Loucy (cell line): Measurements from ENCODE around the gene DBN1.

Experiments
- H2AFZ ChIP-seq: fragments of 200-600 bp; sonication (generic); 2 replicates; pipeline ENCODE4 v1.6.0; 2016; ENCODE audit warnings: antibody characterized with exemption, mild to moderate bottlenecking, low read length, moderate library complexity
- H3F3A ChIP-seq: fragments of 200-600 bp; 2 replicates; pipeline ENCODE4 v1.6.0; 2016; ENCODE audit warnings: antibody characterized with exemption, low read depth, mild to moderate bottlenecking
- H3K27me3 ChIP-seq: fragments of 200-600 bp; sonication (generic); 2 replicates; pipeline ENCODE4 v1.6.1; 2014; ENCODE audit warnings: low read length, mild to moderate bottlenecking; ENCODE audit not compliant: insufficient read depth, poor library complexity, severe bottlenecking
- H3K36me3 ChIP-seq: fragments of 200-600 bp; sonication (generic); 2 replicates; pipeline ENCODE4 v1.6.1; 2016; ENCODE audit warnings: low read length; ENCODE audit not compliant: insufficient read depth
- H3K4me1 ChIP-seq: fragments of 200-600 bp; sonication (generic); 2 replicates; pipeline ENCODE4 v1.5.1; 2014; ENCODE audit warnings: low read length, mild to moderate bottlenecking; ENCODE audit not compliant: insufficient read depth, poor library complexity, severe bottlenecking
- H3K4me2 ChIP-seq: fragments of 200-600 bp; sonication (generic); 2 replicates; pipeline ENCODE4 v1.6.0; 2014; ENCODE audit warnings: antibody characterized with exemption, low read length, low read depth, mild to moderate bottlenecking; ENCODE audit not compliant: poor library complexity, severe bottlenecking
- H3K4me3 ChIP-seq: fragments of 200-600 bp; sonication (generic); 2 replicates; pipeline ENCODE4 v1.5.1; 2014; ENCODE audit warnings: low read length, mild to moderate bottlenecking, mixed read lengths; ENCODE audit not compliant: poor library complexity, severe bottlenecking
- H3K79me2 ChIP-seq: fragments of 200-600 bp; sonication (generic); 2 replicates; pipeline ENCODE4 v1.6.1; 2014; ENCODE audit warnings: low read length; ENCODE audit not compliant: insufficient read depth
- H3K9ac ChIP-seq: fragments of 200-600 bp; sonication (generic); 2 replicates; pipeline ENCODE4 v1.6.0; 2014; ENCODE audit warnings: mild to moderate bottlenecking, low read depth, low read length, moderate library complexity; ENCODE audit not compliant: poor library complexity, severe bottlenecking
- H3K9me2 ChIP-seq: fragments of 200-600 bp; sonication (generic); replicated peaks from 2 replicates; pipeline ENCODE4 v1.6.1; 2016; ENCODE audit warnings: low read depth, low read length, mixed read lengths
- H3K9me3 ChIP-seq: fragments of 200-600 bp; sonication (generic); 2 replicates; pipeline ENCODE4 v1.6.1; 2014; ENCODE audit warnings: mild to moderate bottlenecking, antibody characterized with exemption, low read length, low read depth; ENCODE audit not compliant: insufficient read depth
- H4K20me1 ChIP-seq: fragments of 200-600 bp; sonication (generic); 2 replicates; pipeline ENCODE4 v1.6.0; 2014; ENCODE audit warnings: antibody characterized with exemption, low read length, mild to moderate bottlenecking; ENCODE audit not compliant: insufficient read depth, poor library complexity, severe bottlenecking
- EZH2phosphoT487 ChIP-seq: fragments of 200-600 bp; IDR thresholded peaks from 2 replicates; pipeline ENCODE4 v1.6.1; 2018; ENCODE audit warnings: antibody characterized with exemption, mild to moderate bottlenecking, moderate library complexity, borderline replicate concordance
- TF ChIP-seq, protein P1 (sequence below): fragments of 200-600 bp; sonication (generic); conservative IDR thresholded peaks from 2 replicates; pipeline ENCODE4 v1.5.1; 2014; ENCODE audit warnings: mild to moderate bottlenecking, antibody characterized with exemption, low read length

DBN1 gene

DNA sequence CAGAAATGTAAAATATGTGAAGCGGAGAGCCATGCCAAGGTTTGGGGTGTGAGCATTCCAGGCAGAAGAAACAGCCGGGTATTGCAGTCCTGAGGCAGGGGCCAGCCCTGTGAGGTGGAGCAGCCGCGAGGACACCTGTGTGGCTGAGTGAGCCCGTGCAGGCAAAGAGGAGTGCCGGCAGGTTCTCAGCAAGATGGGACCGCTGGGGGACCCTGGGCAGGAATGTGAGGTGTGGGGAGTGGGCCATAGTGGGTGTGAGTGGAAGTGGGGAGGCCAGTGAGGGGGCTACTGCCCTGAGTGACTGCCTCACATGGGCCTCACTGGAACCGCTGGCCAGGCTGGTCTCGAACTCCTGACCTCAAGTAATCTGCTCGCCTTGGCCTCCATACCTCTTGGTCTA, 35.0 kb downstream of the DBN1 start:
- Histone ChIP-seq H3K4me3 (no peak overlapping the region), H3K4me2 (no peak overlapping the region), H3K27me3 (no peaks in the 10 kb centered on the region), H3K36me3 (peaks cover 22% of the 10 kb centered on the region; the same call in 1 of the 2 replicates), H3K9me2 (no peaks in the 10 kb centered on the region), H4K20me1 (no peaks in the 10 kb centered on the region), H2AFZ (no peak overlapping the region), H3F3A (no peaks in the 10 kb centered on the region), H3K79me2 (peaks cover 3% of the 10 kb centered on the region; the same call in 1 of the 2 replicates), H3K4me1 (no peaks in the 10 kb centered on the region), H3K9me3 (no peaks in the 10 kb centered on the region), H3K9ac (no peak overlapping the region)
- TF ChIP-seq, protein P1, sequence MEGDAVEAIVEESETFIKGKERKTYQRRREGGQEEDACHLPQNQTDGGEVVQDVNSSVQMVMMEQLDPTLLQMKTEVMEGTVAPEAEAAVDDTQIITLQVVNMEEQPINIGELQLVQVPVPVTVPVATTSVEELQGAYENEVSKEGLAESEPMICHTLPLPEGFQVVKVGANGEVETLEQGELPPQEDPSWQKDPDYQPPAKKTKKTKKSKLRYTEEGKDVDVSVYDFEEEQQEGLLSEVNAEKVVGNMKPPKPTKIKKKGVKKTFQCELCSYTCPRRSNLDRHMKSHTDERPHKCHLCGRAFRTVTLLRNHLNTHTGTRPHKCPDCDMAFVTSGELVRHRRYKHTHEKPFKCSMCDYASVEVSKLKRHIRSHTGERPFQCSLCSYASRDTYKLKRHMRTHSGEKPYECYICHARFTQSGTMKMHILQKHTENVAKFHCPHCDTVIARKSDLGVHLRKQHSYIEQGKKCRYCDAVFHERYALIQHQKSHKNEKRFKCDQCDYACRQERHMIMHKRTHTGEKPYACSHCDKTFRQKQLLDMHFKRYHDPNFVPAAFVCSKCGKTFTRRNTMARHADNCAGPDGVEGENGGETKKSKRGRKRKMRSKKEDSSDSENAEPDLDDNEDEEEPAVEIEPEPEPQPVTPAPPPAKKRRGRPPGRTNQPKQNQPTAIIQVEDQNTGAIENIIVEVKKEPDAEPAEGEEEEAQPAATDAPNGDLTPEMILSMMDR: no peak
- no peak for TF ChIP-seq EZH2phosphoT487

DNA sequence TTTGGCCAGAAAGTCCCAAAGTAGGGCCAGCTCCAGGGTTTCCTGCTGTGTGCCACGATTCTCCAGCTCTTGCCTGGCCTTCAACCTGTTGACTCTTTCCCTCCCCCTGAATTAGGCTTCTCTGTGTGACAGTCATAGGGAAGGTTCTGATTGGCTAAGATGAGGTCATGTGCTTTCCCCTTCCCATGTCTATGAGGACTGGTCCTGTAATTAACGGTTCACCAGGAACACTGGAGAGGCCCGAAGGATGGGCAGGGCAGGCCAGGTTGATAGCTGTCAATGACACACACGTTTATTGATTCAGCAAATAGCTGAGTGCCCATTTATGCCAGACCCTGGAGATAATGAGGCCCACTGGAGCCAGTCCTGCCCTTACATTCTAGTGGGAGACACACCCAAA, 35.8 kb downstream of the DBN1 start:
- peaks cover 11% of the 10 kb centered on the region; the same call in 1 of the 2 replicates for H3K79me2 ChIP-seq
- no peak for TF ChIP-seq EZH2phosphoT487
- TF ChIP-seq, protein P1: no peak
- H3K4me2 ChIP-seq: no peak overlapping the region
- H3K27me3 ChIP-seq: no peaks in the 10 kb centered on the region
- no peaks in the 10 kb centered on the region for H4K20me1 ChIP-seq
- H2AFZ ChIP-seq: no peak overlapping the region
- no peaks in the 10 kb centered on the region for H3F3A ChIP-seq
- peaks cover 30% of the 10 kb centered on the region; the same call in 1 of the 2 replicates for H3K36me3 ChIP-seq
- no peaks in the 10 kb centered on the region for H3K9me3 ChIP-seq
- H3K4me1 ChIP-seq: peaks cover 6% of the 10 kb centered on the region
- H3K9ac ChIP-seq: no peak overlapping the region
- H3K9me2 ChIP-seq: no peaks in the 10 kb centered on the region
- no peak overlapping the region for H3K4me3 ChIP-seq

DNA sequence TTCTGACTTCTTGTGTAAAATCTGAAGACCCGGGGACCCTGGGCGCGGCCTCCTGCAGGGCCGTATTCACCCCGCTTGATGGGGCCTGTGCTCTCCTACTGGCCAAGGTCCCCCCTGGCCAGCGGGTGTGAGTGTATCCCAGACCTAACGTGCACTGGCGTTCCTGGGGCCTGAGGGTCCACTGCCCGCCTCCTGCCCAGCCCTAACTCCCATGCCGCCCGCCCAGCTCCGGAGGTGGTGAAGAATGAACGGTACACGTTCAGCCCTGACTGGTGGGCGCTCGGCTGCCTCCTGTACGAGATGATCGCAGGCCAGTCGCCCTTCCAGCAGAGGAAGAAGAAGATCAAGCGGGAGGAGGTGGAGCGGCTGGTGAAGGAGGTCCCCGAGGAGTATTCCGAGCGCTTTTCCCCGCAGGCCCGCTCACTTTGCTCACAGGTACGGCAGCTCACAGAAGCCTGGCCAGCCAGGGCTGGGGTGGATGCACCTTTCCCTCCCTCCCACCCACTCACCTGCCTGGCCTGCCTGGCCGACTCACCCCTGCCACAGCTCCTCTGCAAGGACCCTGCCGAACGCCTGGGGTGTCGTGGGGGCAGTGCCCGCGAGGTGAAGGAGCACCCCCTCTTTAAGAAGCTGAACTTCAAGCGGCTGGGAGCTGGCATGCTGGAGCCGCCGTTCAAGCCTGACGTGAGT, 37.4 kb downstream of the DBN1 start:
- H3K9ac ChIP-seq: no peak overlapping the region
- TF ChIP-seq, protein P1: no peak
- TF ChIP-seq EZH2phosphoT487: no peak

More for the DNA sequence above, 37.4 kb downstream of the DBN1 start:
- Histone ChIP-seq H2AFZ (no peak overlapping the region), H3K4me2 (no peak overlapping the region), H3K79me2 (peaks cover 19% of the 10 kb centered on the region; the same call in 1 of the 2 replicates), H3F3A (no peaks in the 10 kb centered on the region), H3K4me1 (peaks cover 17% of the 10 kb centered on the region), H3K9me3 (no peaks in the 10 kb centered on the region), H3K9me2 (no peaks in the 10 kb centered on the region), H3K36me3 (peaks cover 36% of the 10 kb centered on the region; the same call in 1 of the 2 replicates), H4K20me1 (no peaks in the 10 kb centered on the region), H3K4me3 (no peak overlapping the region), H3K27me3 (no peaks in the 10 kb centered on the region)
